Right lobe of liver (tissue), 6 donors: ENCODE data around the gene QSOX1. TPM values are rescaled to one million over a fixed set of nuclear protein-coding genes. Genes with fewer than 3 reads are reported as not detected.

ENCODE experiments used
- ATAC-seq, 4 donors: fragments of 200-7000 bp; cut with Tn5 transposase; one replicate each; pipeline ENCODE4 v1.9.1; 2020; ENCODE audit warnings: mild to moderate bottlenecking in 4 of 4, moderate library complexity in 4 of 4
- DNase-seq, 3 donors: peaks; one replicate each; pipeline ENCODE4 v3.0.0-alpha.2; 2020
- H3K27ac ChIP-seq, 3 donors: fragments of 200-600 bp; one replicate each; pipeline ENCODE4 v1.8.0; 2022
- H3K27me3 ChIP-seq, 2 donors: fragments of 200-600 bp; one replicate each; pipeline ENCODE4 v1.8.0; 2022
- H3K36me3 ChIP-seq, 4 donors: fragments of 200-600 bp; sonication (generic) in 1 of 4; one replicate each; pipeline versions ENCODE4 v1.5.1 to v1.8.0; 2017 to 2022; ENCODE audit warnings: control low read depth in 1 of 4
- H3K4me1 ChIP-seq, 4 donors: fragments of 200-600 bp; sonication (generic) in 1 of 4; one replicate each; pipeline versions ENCODE4 v1.5.1 to v1.8.0; 2017 to 2022; ENCODE audit warnings: control low read depth in 1 of 4
- H3K4me3 ChIP-seq, 3 donors: fragments of 200-600 bp; one replicate each; pipeline ENCODE4 v1.8.0; 2022
- H3K9me3 ChIP-seq, 4 donors: fragments of 200-600 bp; sonication (generic) in 1 of 4; one replicate each; pipeline versions ENCODE4 v1.5.1 to v1.8.0; 2017 to 2022; ENCODE audit warnings: control low read depth in 1 of 4
- POLR2A ChIP-seq: fragments of 450-650 bp; IDR thresholded peaks from one replicate; pipeline ENCODE4 v1.6.1; 2017; ENCODE audit warnings: antibody characterized with exemption, mild to moderate bottlenecking
- WGBS: methylation state at CpG from one replicate; pipeline ENCODE4 v1.1.6; 2018; ENCODE audit warnings: low coverage, low lambda C conversion rate; ENCODE audit not compliant: insufficient coverage; ENCODE audit errors: missing lambda C conversion rate; 5-methylcytosine and 5-hydroxymethylcytosine counted together
- intact Hi-C, 2 donors: fragments of 100-400 bp; cut with DNase I; formaldehyde crosslinking; loops; one replicate each; pipeline versions ENCODE4 v1.11.2 to v1.14.1; 2022
- total RNA-seq, 6 experiments: library from RNA; depleted of rRNA in 2 of 6; stranded (reverse); fragments of >200 nt in 2 of 6; fragmentation: NEBNext Ultra II Directional in 3 of 6; extraction: Animal tissue kit (Norgen Biotek cat#: 25700) in 3 of 6; gene quantifications; one replicate each; pipeline versions ENCODE4 v1.1.0 to v1.2.4, GENCODE V29; 2016 to 2023
- TF ChIP-seq, protein P1 (sequence below), 4 donors: fragments of 200-600 bp in 3 of 4; fragments of 450-650 bp in 1 of 4; IDR thresholded peaks; one replicate each; pipeline versions ENCODE4 v1.5.1 to v1.8.0; 2016 to 2022; ENCODE audit warnings: antibody characterized with exemption in 4 of 4, mild to moderate bottlenecking in 2 of 4
- donor health status: DM: no; HTN: yes; CAD: no.
- donor health status: DM: no; HTN: no; CAD: no.
- donor health status: DM: no; HTN: no; CAD: no.
- donor health status: DM: no; HTN: yes; CAD: no.
- donor health status: DM: no; HTN: yes; CAD: no.

QSOX1 gene
- total RNA-seq, 6 experiments from 2014 or later, result 25.0 to 68.4 (median 38.6) TPM

GRCh38 chr1:180246579-180246978 lies 91.9 kb downstream of the QSOX1 start:
- Histone ChIP-seq H3K27me3 (no peaks in the 10 kb centered on the region), H3K4me1 (no peaks in the 10 kb centered on the region), H3K9me3 (no peaks in the 10 kb centered on the region), H3K27ac (no peak overlapping the region), H3K4me3 (no peak overlapping the region), H3K36me3 (no peaks in the 10 kb centered on the region)
- intact Hi-C loops, result no loop called here
- TF ChIP-seq, protein P1, sequence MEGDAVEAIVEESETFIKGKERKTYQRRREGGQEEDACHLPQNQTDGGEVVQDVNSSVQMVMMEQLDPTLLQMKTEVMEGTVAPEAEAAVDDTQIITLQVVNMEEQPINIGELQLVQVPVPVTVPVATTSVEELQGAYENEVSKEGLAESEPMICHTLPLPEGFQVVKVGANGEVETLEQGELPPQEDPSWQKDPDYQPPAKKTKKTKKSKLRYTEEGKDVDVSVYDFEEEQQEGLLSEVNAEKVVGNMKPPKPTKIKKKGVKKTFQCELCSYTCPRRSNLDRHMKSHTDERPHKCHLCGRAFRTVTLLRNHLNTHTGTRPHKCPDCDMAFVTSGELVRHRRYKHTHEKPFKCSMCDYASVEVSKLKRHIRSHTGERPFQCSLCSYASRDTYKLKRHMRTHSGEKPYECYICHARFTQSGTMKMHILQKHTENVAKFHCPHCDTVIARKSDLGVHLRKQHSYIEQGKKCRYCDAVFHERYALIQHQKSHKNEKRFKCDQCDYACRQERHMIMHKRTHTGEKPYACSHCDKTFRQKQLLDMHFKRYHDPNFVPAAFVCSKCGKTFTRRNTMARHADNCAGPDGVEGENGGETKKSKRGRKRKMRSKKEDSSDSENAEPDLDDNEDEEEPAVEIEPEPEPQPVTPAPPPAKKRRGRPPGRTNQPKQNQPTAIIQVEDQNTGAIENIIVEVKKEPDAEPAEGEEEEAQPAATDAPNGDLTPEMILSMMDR (IDR thresholded peaks at IDR 0.05), result no peak
- no peak for TF ChIP-seq POLR2A
- 90% methylated on average over 5 of the region's 5 CpGs for WGBS
- DNase-seq, result no peak
- ATAC-seq, result no peak

- DNase-seq, result no peak
- H3K36me3 ChIP-seq, result no peaks in the 10 kb centered on the region
- intact Hi-C loops, result no loop called here
- H3K4me1 ChIP-seq, result no peaks in the 10 kb centered on the region
- H3K27me3 ChIP-seq, result no peaks in the 10 kb centered on the region
- no peak overlapping the region for H3K4me3 ChIP-seq
- ATAC-seq, result no peak
- WGBS, result 58% methylated on average over 3 of the region's 3 CpGs
- H3K27ac ChIP-seq, result no peak overlapping the region
- no peaks in the 10 kb centered on the region for H3K9me3 ChIP-seq
- TF ChIP-seq, protein P1 (IDR thresholded peaks at IDR 0.05), result no peak
- no peak for TF ChIP-seq POLR2A
Observed at GRCh38 chr1:180247061-180247460, 92.4 kb downstream of the QSOX1 start.

GRCh38 chr1:180247580-180247979 lies 92.9 kb downstream of the QSOX1 start:
- TF ChIP-seq, protein P1 (IDR thresholded peaks at IDR 0.05), result no peak
- no peaks in the 10 kb centered on the region for H3K36me3 ChIP-seq
- 71% methylated on average over 4 of the region's 4 CpGs for WGBS
- ATAC-seq (no peak), DNase-seq (no peak)
- no peaks in the 10 kb centered on the region for H3K27me3 ChIP-seq
- H3K9me3 ChIP-seq, result no peaks in the 10 kb centered on the region
- no peak overlapping the region for H3K4me3 ChIP-seq
- no peaks in the 10 kb centered on the region for H3K4me1 ChIP-seq
- no peak overlapping the region for H3K27ac ChIP-seq
- intact Hi-C loops, result no loop called here

DNA sequence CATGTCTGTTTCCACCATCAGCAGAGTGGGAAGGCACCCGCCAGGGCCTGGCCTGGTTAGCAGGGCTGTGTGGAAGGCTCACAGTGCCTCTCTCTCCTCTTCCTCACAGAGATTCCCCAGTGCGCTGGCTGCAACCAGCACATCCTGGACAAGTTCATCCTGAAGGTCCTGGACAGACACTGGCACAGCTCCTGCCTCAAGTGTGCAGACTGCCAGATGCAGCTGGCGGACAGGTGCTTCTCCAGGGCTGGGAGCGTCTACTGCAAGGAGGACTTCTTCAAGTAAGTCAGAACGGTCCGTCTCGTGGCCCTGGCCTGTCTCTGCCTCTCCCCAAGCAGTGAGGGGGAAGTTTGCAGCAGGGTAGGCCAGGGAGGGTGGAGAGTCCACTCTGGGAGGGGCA lies 93.5 kb downstream of the QSOX1 start:
- Histone ChIP-seq H3K9me3 (no peaks in the 10 kb centered on the region), H3K36me3 (no peaks in the 10 kb centered on the region), H3K27ac (no peak overlapping the region), H3K4me3 (no peak overlapping the region), H3K27me3 (no peaks in the 10 kb centered on the region), H3K4me1 (no peaks in the 10 kb centered on the region)
- DNase-seq (no peak), ATAC-seq (no peak)
- no peak for TF ChIP-seq POLR2A
- TF ChIP-seq, protein P1 (IDR thresholded peaks at IDR 0.05), result no peak
- intact Hi-C loops, result no loop called here
- WGBS, result 67% methylated on average over 1 of the region's 7 CpGs
